Parathyroid adenoma (tissue), 2 donors: ENCODE results near the gene SPRR5.

Source experiments
- H2AFZ ChIP-seq: fragments of 300-600 bp; sonication (generic); one replicate; pipeline ENCODE4 v1.7.0; 2017; ENCODE audit warnings: antibody characterized with exemption, mild to moderate bottlenecking
- H3K27ac ChIP-seq: fragments of 300-600 bp; sonication (generic); one replicate; pipeline ENCODE4 v1.7.0; 2017
- H3K27me3 ChIP-seq: fragments of 300-600 bp; sonication (generic); one replicate; pipeline ENCODE4 v1.7.0; 2017; ENCODE audit warnings: low read length; ENCODE audit not compliant: control insufficient read depth, insufficient read depth
- H3K36me3 ChIP-seq: fragments of 300-600 bp; sonication (generic); one replicate; pipeline ENCODE4 v1.7.0; 2017; ENCODE audit warnings: low read length; ENCODE audit not compliant: control insufficient read depth, insufficient read depth
- H3K4me1 ChIP-seq: fragments of 300-600 bp; sonication (generic); one replicate; pipeline ENCODE4 v1.7.0; 2017; ENCODE audit warnings: control low read depth
- H3K4me2 ChIP-seq: fragments of 300-600 bp; sonication (generic); one replicate; pipeline ENCODE4 v1.7.0; 2017; ENCODE audit warnings: low read length
- H3K4me3 ChIP-seq: fragments of 300-600 bp; sonication (generic); one replicate; pipeline ENCODE4 v1.7.0; 2017; ENCODE audit warnings: low read depth, low read length
- H3K79me2 ChIP-seq: fragments of 300-600 bp; sonication (generic); one replicate; pipeline ENCODE4 v1.7.0; 2017; ENCODE audit warnings: control low read depth
- H3K9ac ChIP-seq: fragments of 300-600 bp; sonication (generic); one replicate; pipeline ENCODE4 v1.7.0; 2017; ENCODE audit warnings: mild to moderate bottlenecking
- H3K9me3 ChIP-seq: fragments of 300-600 bp; sonication (generic); one replicate; pipeline ENCODE4 v1.7.0; 2017; ENCODE audit warnings: low read length; ENCODE audit not compliant: control insufficient read depth
- CTCF ChIP-seq: fragments of 300-600 bp; sonication (generic); IDR thresholded peaks from one replicate; pipeline ENCODE4 v1.7.0; 2017; ENCODE audit warnings: antibody characterized with exemption, mild to moderate bottlenecking
- donor health status: primary hyperparathyroidism.

Gene SPRR5

GRCh38 chr1:152997901-152998300 is 50.9 kb downstream of the SPRR5 start:
- H3K27me3 ChIP-seq = no peaks in the 10 kb centered on the region
- no peak overlapping the region for H3K4me3 ChIP-seq
- no peaks in the 10 kb centered on the region for H3K36me3 ChIP-seq
- no peak for TF ChIP-seq CTCF
- no peaks in the 10 kb centered on the region for H3K79me2 ChIP-seq
- no peak overlapping the region for H3K27ac ChIP-seq
- H2AFZ ChIP-seq = no peak overlapping the region
- no peak overlapping the region for H3K4me2 ChIP-seq
- H3K9ac ChIP-seq = no peak overlapping the region
- no peaks in the 10 kb centered on the region for H3K4me1 ChIP-seq
- H3K9me3 ChIP-seq = no peaks in the 10 kb centered on the region

- H3K27me3 ChIP-seq = no peaks in the 10 kb centered on the region
- no peak overlapping the region for H3K27ac ChIP-seq
- H3K4me1 ChIP-seq = no peaks in the 10 kb centered on the region
- no peak overlapping the region for H2AFZ ChIP-seq
- TF ChIP-seq CTCF = no peak
- no peaks in the 10 kb centered on the region for H3K79me2 ChIP-seq
- H3K4me2 ChIP-seq = no peak overlapping the region
- H3K9ac ChIP-seq = no peak overlapping the region
- H3K4me3 ChIP-seq = no peak overlapping the region
- H3K36me3 ChIP-seq = no peaks in the 10 kb centered on the region
- no peaks in the 10 kb centered on the region for H3K9me3 ChIP-seq
Observed at GRCh38 chr1:152998476-152998875, 51.5 kb downstream of the SPRR5 start.
